ENCODE data around the gene MRPL1.

- TF ChIP-seq, protein P1, sequence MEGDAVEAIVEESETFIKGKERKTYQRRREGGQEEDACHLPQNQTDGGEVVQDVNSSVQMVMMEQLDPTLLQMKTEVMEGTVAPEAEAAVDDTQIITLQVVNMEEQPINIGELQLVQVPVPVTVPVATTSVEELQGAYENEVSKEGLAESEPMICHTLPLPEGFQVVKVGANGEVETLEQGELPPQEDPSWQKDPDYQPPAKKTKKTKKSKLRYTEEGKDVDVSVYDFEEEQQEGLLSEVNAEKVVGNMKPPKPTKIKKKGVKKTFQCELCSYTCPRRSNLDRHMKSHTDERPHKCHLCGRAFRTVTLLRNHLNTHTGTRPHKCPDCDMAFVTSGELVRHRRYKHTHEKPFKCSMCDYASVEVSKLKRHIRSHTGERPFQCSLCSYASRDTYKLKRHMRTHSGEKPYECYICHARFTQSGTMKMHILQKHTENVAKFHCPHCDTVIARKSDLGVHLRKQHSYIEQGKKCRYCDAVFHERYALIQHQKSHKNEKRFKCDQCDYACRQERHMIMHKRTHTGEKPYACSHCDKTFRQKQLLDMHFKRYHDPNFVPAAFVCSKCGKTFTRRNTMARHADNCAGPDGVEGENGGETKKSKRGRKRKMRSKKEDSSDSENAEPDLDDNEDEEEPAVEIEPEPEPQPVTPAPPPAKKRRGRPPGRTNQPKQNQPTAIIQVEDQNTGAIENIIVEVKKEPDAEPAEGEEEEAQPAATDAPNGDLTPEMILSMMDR (conservative IDR thresholded peaks at IDR 0.05 in 1 of 2, IDR thresholded peaks at IDR 0.05 in 1 of 2; ENCODE audit: extremely low read depth in 1 of 2, insufficient read depth in 1 of 2, low read depth in 1 of 2, low read length in 2 of 2) = no peak
- TF ChIP-seq EZH2 (IDR thresholded peaks at IDR 0.05; ENCODE audit: borderline replicate concordance, low read length) = no peak
These were observed 94.3 kb downstream of the MRPL1 start for GRCh38 chr4:77956917-77957316.

Measured in mammary epithelial cell (primary cell).